ENCODE results near the gene NPTXR.

Gene NPTXR

DNA sequence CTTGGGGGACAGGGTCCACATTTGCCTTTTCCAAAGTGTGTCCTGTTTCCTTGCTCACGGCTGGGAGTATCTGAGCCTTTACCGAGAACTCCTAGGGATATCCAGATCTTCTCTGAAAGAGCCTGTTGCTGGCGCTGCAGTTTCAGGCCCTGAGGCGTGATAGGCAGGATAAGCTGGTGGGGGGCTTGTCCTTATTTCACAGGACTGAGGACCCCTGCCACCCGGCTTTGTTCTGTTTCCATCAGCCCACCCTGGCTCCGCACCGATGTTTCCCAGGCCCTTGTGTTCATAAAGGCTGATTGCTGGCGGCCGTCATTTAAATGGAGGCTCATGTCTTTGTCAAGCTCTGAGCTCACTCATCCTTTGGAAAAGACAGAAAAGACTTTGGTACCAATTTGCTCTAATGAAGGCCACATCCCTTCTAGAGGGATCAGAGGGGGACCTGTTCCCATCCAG lies 9.4 kb upstream of the NPTXR start:
- no peak overlapping the region for H3K9ac ChIP-seq (ENCODE audit: low read length in 5 of 5)
- H3K27me3 ChIP-seq (ENCODE audit: control insufficient read depth in 5 of 5, insufficient read depth in 4 of 5, low read length in 5 of 5), result peaks cover 20 to 38% (median 22%) of the 10 kb centered on the region in 5 donors
- H3K36me3 ChIP-seq (ENCODE audit: control insufficient read depth in 5 of 5, insufficient read depth in 5 of 5, low read length in 5 of 5), result no peaks in the 10 kb centered on the region
- H3K9me3 ChIP-seq (ENCODE audit: control insufficient read depth in 5 of 5, low read length in 5 of 5), result no peaks in the 10 kb centered on the region
- no peak overlapping the region for H3K27ac ChIP-seq (ENCODE audit: low read depth, low read length)
- peaks cover 0 to 7% (median 0%) of the 10 kb centered on the region in 5 donors for H3K4me1 ChIP-seq (ENCODE audit: control insufficient read depth in 5 of 5, insufficient read depth in 5 of 5, low read length in 5 of 5)
- no peak overlapping the region for H3K4me3 ChIP-seq (ENCODE audit: low read depth in 1 of 5, low read length in 5 of 5)

DNA sequence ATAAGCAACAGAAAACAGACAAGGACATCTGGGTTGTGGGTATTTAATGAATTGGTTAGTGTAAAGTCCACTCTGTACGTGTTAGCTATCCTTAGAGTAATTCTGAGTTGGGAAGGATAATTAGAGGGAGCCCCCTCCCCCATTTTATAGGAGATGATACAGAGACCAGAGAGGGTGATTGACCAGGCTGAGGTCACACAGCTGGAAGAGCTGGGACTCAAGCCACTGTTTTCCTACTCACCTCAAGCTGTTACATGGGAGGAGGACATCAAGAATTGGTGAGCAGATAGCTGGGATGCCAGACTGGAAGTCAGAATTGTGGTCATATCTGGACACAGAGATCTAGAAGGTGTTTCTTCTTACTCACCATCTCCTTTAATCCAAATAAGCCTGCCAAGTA lies 8.7 kb upstream of the NPTXR start:
- peaks cover 20 to 42% (median 25%) of the 10 kb centered on the region in 5 donors for H3K27me3 ChIP-seq (ENCODE audit: control insufficient read depth in 5 of 5, insufficient read depth in 4 of 5, low read length in 5 of 5)
- H3K9me3 ChIP-seq (ENCODE audit: control insufficient read depth in 5 of 5, low read length in 5 of 5), result no peaks in the 10 kb centered on the region
- no peak overlapping the region for H3K9ac ChIP-seq (ENCODE audit: low read length in 5 of 5)
- H3K4me3 ChIP-seq (ENCODE audit: low read depth in 1 of 5, low read length in 5 of 5), result no peak overlapping the region
- H3K36me3 ChIP-seq (ENCODE audit: control insufficient read depth in 5 of 5, insufficient read depth in 5 of 5, low read length in 5 of 5), result no peaks in the 10 kb centered on the region
- H3K27ac ChIP-seq (ENCODE audit: low read depth, low read length), result no peak overlapping the region
- peaks cover 0 to 7% (median 0%) of the 10 kb centered on the region in 5 donors for H3K4me1 ChIP-seq (ENCODE audit: control insufficient read depth in 5 of 5, insufficient read depth in 5 of 5, low read length in 5 of 5)

DNA sequence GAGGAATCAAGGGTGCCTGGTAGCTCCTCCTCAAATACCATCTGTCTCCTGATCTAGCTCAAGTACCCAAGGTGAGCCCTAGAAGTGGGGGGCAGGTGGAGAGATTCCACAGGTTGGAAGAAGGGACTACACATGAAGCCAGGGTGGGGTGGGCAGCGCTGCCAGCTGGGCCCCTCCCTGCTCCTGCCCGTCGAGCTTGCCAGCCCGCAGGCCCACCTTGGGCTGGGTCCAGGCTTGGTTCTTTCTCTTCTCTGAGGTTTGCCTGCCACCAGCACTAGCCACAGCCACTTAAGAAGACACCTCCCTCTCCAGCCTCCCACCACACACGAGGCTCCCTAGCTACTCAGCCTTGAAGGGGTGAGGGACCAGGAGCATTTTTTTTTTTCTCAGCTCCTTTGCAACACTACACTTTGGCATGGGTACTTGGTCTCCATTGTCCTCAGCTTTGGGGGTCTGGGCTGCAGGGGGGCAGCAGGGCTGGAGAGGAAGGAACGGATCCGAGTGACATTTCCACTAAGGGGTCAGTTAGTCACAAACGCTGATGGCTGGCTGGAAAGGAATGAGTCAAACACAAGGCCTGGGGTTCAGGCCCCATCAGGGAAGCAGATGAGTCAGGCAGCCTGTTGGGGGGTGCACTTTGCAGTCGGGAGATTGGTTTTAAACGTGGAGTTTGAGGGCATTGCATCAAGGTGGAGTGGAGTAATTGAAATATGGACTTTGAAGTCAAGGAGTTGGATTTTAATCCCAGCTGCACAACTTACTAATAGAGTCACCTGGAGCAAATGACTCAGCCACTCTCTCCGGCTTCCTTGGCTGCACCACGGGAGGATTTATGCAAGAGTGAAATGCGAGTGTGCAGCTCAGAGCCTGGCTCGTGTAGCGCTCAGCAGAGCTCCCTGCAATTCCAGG lies 7.4 kb upstream of the NPTXR start:
- Histone ChIP-seq H3K36me3 (ENCODE audit: control insufficient read depth in 5 of 5, insufficient read depth in 5 of 5, low read length in 5 of 5) (no peaks in the 10 kb centered on the region), H3K27ac (ENCODE audit: low read depth, low read length) (no peak overlapping the region), H3K4me1 (ENCODE audit: control insufficient read depth in 5 of 5, insufficient read depth in 5 of 5, low read length in 5 of 5) (peaks cover 0 to 3% (median 0%) of the 10 kb centered on the region in 5 donors), H3K9me3 (ENCODE audit: control insufficient read depth in 5 of 5, low read length in 5 of 5) (no peaks in the 10 kb centered on the region), H3K9ac (ENCODE audit: low read length in 5 of 5) (no peak overlapping the region), H3K4me3 (ENCODE audit: low read depth in 1 of 5, low read length in 5 of 5) (no peak overlapping the region), H3K27me3 (ENCODE audit: control insufficient read depth in 5 of 5, insufficient read depth in 4 of 5, low read length in 5 of 5) (peaks cover 20 to 43% (median 26%) of the 10 kb centered on the region in 5 donors)

DNA sequence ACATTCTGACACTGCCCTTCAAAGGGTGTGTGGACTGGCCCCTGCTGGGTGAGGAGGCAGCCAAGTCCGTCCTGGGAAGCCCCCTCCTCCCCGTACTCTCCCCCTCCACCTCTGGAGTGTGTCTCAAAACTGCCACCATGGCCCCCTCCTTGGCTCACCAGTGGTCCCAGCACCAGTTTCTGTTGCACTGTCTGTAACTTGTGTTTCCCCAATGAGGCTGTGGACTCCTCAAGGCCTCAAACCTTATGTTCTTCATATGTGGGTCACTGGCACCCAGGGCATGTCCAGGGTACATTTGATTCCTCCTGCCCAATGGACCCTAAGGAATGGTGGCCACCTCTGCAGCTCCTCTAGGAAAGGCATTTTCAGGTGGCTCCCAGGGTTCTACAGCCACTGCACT lies 6.6 kb upstream of the NPTXR start:
- Histone ChIP-seq H3K36me3 (ENCODE audit: control insufficient read depth in 5 of 5, insufficient read depth in 5 of 5, low read length in 5 of 5) (no peaks in the 10 kb centered on the region), H3K27ac (ENCODE audit: low read depth, low read length) (no peak overlapping the region), H3K27me3 (ENCODE audit: control insufficient read depth in 5 of 5, insufficient read depth in 4 of 5, low read length in 5 of 5) (peaks cover 20 to 43% (median 27%) of the 10 kb centered on the region in 5 donors), H3K4me3 (ENCODE audit: low read depth in 1 of 5, low read length in 5 of 5) (no peak overlapping the region), H3K9me3 (ENCODE audit: control insufficient read depth in 5 of 5, low read length in 5 of 5) (no peaks in the 10 kb centered on the region), H3K9ac (ENCODE audit: low read length in 5 of 5) (no peak overlapping the region), H3K4me1 (ENCODE audit: control insufficient read depth in 5 of 5, insufficient read depth in 5 of 5, low read length in 5 of 5) (no peaks in the 10 kb centered on the region)

DNA sequence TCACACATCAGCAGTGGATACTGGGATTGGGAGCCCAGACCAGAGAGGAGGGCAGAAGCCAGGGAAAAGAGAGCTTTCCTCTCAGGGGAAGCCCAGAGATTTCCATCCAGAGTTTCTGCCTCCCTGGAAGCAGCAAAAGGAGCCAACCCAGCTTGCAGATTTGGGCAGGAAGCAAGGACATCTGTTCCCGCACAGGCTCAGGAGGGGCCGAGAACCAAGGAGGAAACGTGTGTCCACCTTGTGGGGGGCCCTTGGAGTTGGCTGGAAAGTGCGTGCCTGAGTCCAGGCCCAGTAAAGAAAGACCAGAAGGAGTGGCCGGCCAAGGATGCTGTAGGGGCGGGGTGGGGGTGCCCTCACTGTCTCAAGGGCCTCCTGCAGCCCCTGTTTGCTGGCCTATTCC lies 6.0 kb upstream of the NPTXR start:
- Histone ChIP-seq H3K27ac (ENCODE audit: low read depth, low read length) (no peak overlapping the region), H3K4me3 (ENCODE audit: low read depth in 1 of 5, low read length in 5 of 5) (no peak overlapping the region), H3K9ac (ENCODE audit: low read length in 5 of 5) (no peak overlapping the region), H3K36me3 (ENCODE audit: control insufficient read depth in 5 of 5, insufficient read depth in 5 of 5, low read length in 5 of 5) (no peaks in the 10 kb centered on the region), H3K27me3 (ENCODE audit: control insufficient read depth in 5 of 5, insufficient read depth in 4 of 5, low read length in 5 of 5) (peaks cover 20 to 43% (median 28%) of the 10 kb centered on the region in 5 donors), H3K4me1 (ENCODE audit: control insufficient read depth in 5 of 5, insufficient read depth in 5 of 5, low read length in 5 of 5) (no peaks in the 10 kb centered on the region), H3K9me3 (ENCODE audit: control insufficient read depth in 5 of 5, low read length in 5 of 5) (no peaks in the 10 kb centered on the region)

DNA sequence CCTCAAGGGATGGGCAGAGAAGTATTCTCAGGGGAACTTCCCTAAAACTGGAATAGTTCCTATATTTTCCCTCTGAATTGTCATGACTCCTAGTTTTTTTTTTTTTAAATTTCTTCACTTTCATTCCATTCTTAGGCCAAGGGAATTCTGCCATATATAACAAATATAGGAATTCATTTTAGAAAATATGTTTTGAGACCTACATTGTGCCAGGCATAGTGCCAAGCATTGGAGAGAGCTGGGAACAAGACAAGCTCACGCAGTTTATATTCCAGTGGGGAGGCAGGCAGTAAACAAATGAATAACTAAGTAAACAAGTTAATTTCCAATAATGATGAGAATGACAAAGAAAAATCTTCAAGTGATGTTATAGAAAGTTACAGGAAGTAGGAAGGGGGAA lies 2.6 kb upstream of the NPTXR start:
- H3K9ac ChIP-seq (ENCODE audit: low read length in 5 of 5), result no peak overlapping the region
- H3K4me3 ChIP-seq (ENCODE audit: low read depth in 1 of 5, low read length in 5 of 5), result no peak overlapping the region
- H3K27me3 ChIP-seq (ENCODE audit: control insufficient read depth in 5 of 5, insufficient read depth in 4 of 5, low read length in 5 of 5), result peaks cover 25 to 49% (median 38%) of the 10 kb centered on the region in 5 donors
- peaks cover 0 to 16% (median 11%) of the 10 kb centered on the region in 5 donors for H3K4me1 ChIP-seq (ENCODE audit: control insufficient read depth in 5 of 5, insufficient read depth in 5 of 5, low read length in 5 of 5)
- no peaks in the 10 kb centered on the region for H3K9me3 ChIP-seq (ENCODE audit: control insufficient read depth in 5 of 5, low read length in 5 of 5)
- H3K36me3 ChIP-seq (ENCODE audit: control insufficient read depth in 5 of 5, insufficient read depth in 5 of 5, low read length in 5 of 5), result no peaks in the 10 kb centered on the region
- H3K27ac ChIP-seq (ENCODE audit: low read depth, low read length), result no peak overlapping the region

DNA sequence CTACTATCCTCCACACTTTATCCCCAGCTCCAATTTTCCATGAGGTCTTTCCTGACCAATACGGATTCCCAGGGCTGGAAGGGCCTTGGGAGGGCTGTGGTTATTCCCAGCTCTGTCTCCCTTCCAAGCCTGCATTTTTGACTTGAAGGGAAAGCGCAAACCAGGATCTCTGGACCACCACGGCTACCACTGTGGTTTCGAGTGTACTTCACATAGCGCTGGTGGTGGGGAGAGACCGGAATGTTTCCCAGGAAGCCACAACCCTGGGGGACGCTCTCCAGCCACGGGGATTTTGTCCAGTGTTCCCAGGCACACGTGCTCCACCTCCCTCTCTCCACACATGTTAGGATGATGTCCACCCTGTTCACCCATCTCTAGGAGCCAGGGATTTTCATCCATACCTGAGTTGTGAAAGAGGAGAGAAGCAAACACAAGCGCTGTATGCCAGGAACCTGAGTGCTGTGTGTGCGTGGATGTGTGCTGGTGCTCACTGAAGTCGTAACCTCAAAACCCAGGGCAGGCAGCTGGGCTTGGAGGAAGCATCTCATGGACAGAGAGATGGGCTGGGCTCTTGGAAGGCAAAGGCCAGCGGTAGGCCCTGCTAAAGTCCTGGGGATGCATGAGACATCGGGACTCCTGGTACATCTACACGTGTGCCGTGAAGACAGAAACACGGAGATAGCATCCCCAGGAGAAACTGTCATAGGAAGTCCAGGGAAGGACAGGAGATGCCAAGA lies 1.3 kb upstream of the NPTXR start:
- no peaks in the 10 kb centered on the region for H3K9me3 ChIP-seq (ENCODE audit: control insufficient read depth in 5 of 5, low read length in 5 of 5)
- peaks cover 14 to 51% (median 39%) of the 10 kb centered on the region in 5 donors for H3K27me3 ChIP-seq (ENCODE audit: control insufficient read depth in 5 of 5, insufficient read depth in 4 of 5, low read length in 5 of 5)
- no peak overlapping the region for H3K4me3 ChIP-seq (ENCODE audit: low read depth in 1 of 5, low read length in 5 of 5)
- no peak overlapping the region for H3K27ac ChIP-seq (ENCODE audit: low read depth, low read length)
- no peaks in the 10 kb centered on the region for H3K36me3 ChIP-seq (ENCODE audit: control insufficient read depth in 5 of 5, insufficient read depth in 5 of 5, low read length in 5 of 5)
- H3K4me1 ChIP-seq (ENCODE audit: control insufficient read depth in 5 of 5, insufficient read depth in 5 of 5, low read length in 5 of 5), result peaks cover 0 to 16% (median 11%) of the 10 kb centered on the region in 5 donors
- no peak overlapping the region for H3K9ac ChIP-seq (ENCODE audit: low read length in 5 of 5)

DNA sequence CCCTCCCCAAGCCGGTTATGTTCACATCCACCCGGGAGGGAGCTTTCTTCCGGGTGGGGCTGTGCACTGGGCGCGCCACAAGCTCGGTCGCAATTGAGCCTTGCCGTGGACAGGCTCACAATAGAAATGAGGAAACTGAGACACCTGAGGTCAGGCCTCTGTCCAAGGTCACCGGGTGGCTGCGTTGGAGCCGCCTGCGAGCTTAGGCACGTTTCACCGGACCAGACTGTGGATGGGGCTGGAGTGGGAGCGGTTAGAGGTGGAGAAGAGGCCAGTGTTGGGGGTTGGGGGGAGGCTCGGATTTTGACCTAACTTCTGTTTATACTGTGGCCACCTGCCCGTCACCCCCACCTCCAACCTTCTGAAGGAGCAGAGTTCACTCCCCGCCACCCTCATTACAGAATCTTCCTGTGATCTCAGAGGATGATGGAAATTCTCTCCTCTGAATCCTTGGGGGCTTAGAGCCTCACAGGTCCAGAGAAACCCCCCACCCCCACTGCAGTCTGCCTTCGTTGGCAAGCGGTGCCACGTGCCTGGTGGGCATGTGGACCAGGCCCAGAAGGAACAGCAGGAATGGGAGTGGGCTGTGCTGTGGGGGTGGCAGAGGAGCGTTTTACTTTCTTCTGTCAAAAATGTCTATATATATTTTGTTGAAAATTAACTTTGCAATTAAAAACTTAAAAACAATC lies 631 bp upstream of the NPTXR start:
- Histone ChIP-seq H3K4me1 (ENCODE audit: control insufficient read depth in 5 of 5, insufficient read depth in 5 of 5, low read length in 5 of 5) (peaks cover 0 to 16% (median 11%) of the 10 kb centered on the region in 5 donors), H3K9me3 (ENCODE audit: control insufficient read depth in 5 of 5, low read length in 5 of 5) (no peaks in the 10 kb centered on the region), H3K4me3 (ENCODE audit: low read depth in 1 of 5, low read length in 5 of 5) (peak overlapping the region in 1 of 5 donors; percentile 26), H3K36me3 (ENCODE audit: control insufficient read depth in 5 of 5, insufficient read depth in 5 of 5, low read length in 5 of 5) (no peaks in the 10 kb centered on the region), H3K27me3 (ENCODE audit: control insufficient read depth in 5 of 5, insufficient read depth in 4 of 5, low read length in 5 of 5) (peaks cover 12 to 49% (median 38%) of the 10 kb centered on the region in 5 donors), H3K9ac (ENCODE audit: low read length in 5 of 5) (no peak overlapping the region), H3K27ac (ENCODE audit: low read depth, low read length) (no peak overlapping the region)

DNA sequence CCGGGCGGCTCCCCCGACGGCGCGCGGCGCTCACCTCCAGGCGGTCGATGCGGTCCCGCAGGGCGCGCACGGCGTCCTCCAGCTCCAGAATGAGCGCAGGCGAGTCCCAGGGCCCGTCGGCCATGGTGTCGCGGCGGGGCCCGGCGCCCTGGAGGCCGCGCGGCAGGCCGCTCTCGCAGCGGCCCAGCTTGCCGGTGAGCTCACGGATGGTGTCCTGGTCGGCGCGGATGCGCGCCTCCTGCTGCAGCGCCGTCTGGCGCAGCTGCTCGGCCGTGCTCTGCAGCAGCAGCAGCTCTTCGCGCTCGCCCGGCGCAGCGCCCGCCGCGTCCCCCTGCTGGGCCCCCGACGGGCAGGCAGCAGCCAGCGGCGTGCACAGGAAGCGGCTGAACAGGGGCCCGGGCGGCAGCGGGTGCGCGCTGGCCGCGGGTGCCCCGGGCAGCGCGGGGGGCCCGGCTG lies 599 bp downstream of the NPTXR start:
- Histone ChIP-seq H3K9me3 (ENCODE audit: control insufficient read depth in 5 of 5, low read length in 5 of 5) (no peaks in the 10 kb centered on the region), H3K4me1 (ENCODE audit: control insufficient read depth in 5 of 5, insufficient read depth in 5 of 5, low read length in 5 of 5) (peaks cover 0 to 16% (median 11%) of the 10 kb centered on the region in 5 donors), H3K9ac (ENCODE audit: low read length in 5 of 5) (peak overlapping the region in 1 of 5 donors; percentile 39), H3K36me3 (ENCODE audit: control insufficient read depth in 5 of 5, insufficient read depth in 5 of 5, low read length in 5 of 5) (no peaks in the 10 kb centered on the region), H3K4me3 (ENCODE audit: low read depth in 1 of 5, low read length in 5 of 5) (peak overlapping the region in 4 of 5 donors; percentile 53 to 66 (median 56)), H3K27ac (ENCODE audit: low read depth, low read length) (no peak overlapping the region), H3K27me3 (ENCODE audit: control insufficient read depth in 5 of 5, insufficient read depth in 4 of 5, low read length in 5 of 5) (peaks cover 5 to 42% (median 32%) of the 10 kb centered on the region in 5 donors)

All from subcutaneous abdominal adipose tissue (tissue), 5 donors.